SH-SY5Y (cell line): ENCODE results near the gene OR9Q2.

ENCODE experiments used
- GATA2 ChIP-seq: IDR thresholded peaks from 2 replicates; pipeline ENCODE4 v1.6.1; 2011; ENCODE audit warnings: mild to moderate bottlenecking, low read depth, low read length
- GATA3 ChIP-seq: IDR thresholded peaks from 2 replicates; pipeline ENCODE4 v1.6.1; 2011; ENCODE audit warnings: low read depth, mild to moderate bottlenecking, low read length, moderate library complexity

DNA sequence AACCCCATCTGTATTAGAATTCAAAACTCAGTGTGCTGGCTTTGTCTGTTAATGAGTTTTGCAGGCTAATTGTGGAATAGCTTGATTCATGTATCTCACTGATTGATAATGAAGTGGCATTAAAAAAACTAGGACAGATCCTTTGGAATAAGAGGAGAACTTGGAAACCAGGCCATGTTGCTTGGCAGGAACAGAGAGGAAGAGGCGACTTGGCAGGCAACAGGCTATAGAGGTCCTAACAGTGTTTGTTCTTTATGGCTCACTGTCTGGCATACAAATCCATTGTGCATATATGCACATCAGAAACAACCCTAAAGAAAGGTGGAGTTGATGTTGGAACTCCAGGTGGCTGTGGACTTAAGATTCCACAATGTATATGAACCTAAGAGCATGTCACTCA is 46.1 kb upstream of the OR9Q2 start:
- no peak for TF ChIP-seq GATA2
- TF ChIP-seq GATA3, result no peak
